Sigmoid colon (tissue), 4 donors: Measurements from ENCODE around the gene KISS1.

Experiments used
- CTCF ChIP-seq, 4 experiments: fragments of 450-650 bp in 3 of 4; fragments of 200-600 bp in 1 of 4; IDR thresholded peaks; one replicate each; pipeline ENCODE4 v1.5.1; 2016 to 2019; ENCODE audit warnings: antibody characterized with exemption in 4 of 4, mild to moderate bottlenecking in 3 of 4, moderate library complexity in 2 of 4
- POLR2A ChIP-seq, 2 donors: fragments of 450-650 bp; IDR thresholded peaks; one replicate each; pipeline ENCODE4 v1.6.1; 2016; ENCODE audit warnings: antibody characterized with exemption in 2 of 2, mild to moderate bottlenecking in 2 of 2, moderate library complexity in 2 of 2
- POLR2AphosphoS5 ChIP-seq, 4 donors: sonication (generic); formaldehyde crosslinking; IDR thresholded peaks; one replicate each; pipeline ENCODE4 v1.6.1; 2017; ENCODE audit warnings: antibody characterized with exemption in 4 of 4

- TF ChIP-seq CTCF (IDR thresholded peaks at IDR 0.05) (no peak), POLR2A (IDR thresholded peaks at IDR 0.05) (no peak), POLR2AphosphoS5 (IDR thresholded peaks at IDR 0.05) (no peak)
These were observed 19.2 kb downstream of the KISS1 start for GRCh38 chr1:204177133-204177532.
